ENCODE measurements around the gene UBE2U.

UBE2U gene

GRCh38 chr1:64200064-64200463, 3.4 kb upstream of the UBE2U start:
- H3K27me3 ChIP-seq (ENCODE audit: control insufficient read depth in 3 of 3, insufficient read depth in 3 of 3, low read depth in 1 of 3, low read length in 3 of 3), result peaks cover 0 to 6% (median 0%) of the 10 kb centered on the region in 3 experiments
- H2BK5ac ChIP-seq (ENCODE audit: low read length), result no peak overlapping the region
- no peak overlapping the region for H3K23ac ChIP-seq (ENCODE audit: low read depth, low read length, poor library complexity)
- H3K79me1 ChIP-seq (ENCODE audit: low read depth, low read length), result no peaks in the 10 kb centered on the region
- H2BK12ac ChIP-seq (ENCODE audit: low read length), result no peak overlapping the region
- no CpG with 5 or more reads among the region's 1 CpG for WGBS, 2 donors (ENCODE audit: extremely low coverage in 2 of 2, insufficient read length in 2 of 2, insufficient replicate concordance in 1 of 2)
- no peak overlapping the region for H4K91ac ChIP-seq (ENCODE audit: low read depth, low read length, poor library complexity)
- H2BK15ac ChIP-seq (ENCODE audit: low read length), result no peak overlapping the region
- H3K9ac ChIP-seq (ENCODE audit: low read depth, low read length, poor library complexity), result no peak overlapping the region
- no peak for DNase-seq (ENCODE audit: low spot score)
- H3K9me3 ChIP-seq (replicated peaks in 1 of 2; ENCODE audit: control insufficient read depth in 2 of 2, insufficient read depth in 1 of 2, low read depth in 1 of 2, low read length in 2 of 2), result no peaks in the 10 kb centered on the region
- no peak overlapping the region for H3K4me3 ChIP-seq (ENCODE audit: low read length in 2 of 2)
- no peak overlapping the region for H3K14ac ChIP-seq (ENCODE audit: low read length)
- H3K4me2 ChIP-seq (ENCODE audit: insufficient read depth, low read length, poor library complexity, severe bottlenecking), result no peak overlapping the region
- no peak overlapping the region for H3K18ac ChIP-seq (ENCODE audit: low read length)
- no peak overlapping the region for H2BK120ac ChIP-seq (ENCODE audit: low read depth, low read length)
- no peaks in the 10 kb centered on the region for H3K36me3 ChIP-seq (replicated peaks in 1 of 2; ENCODE audit: control insufficient read depth in 2 of 2, insufficient read depth in 2 of 2, low read length in 2 of 2)
- H4K8ac ChIP-seq (ENCODE audit: low read depth, low read length), result no peak overlapping the region
- H2AFZ ChIP-seq (ENCODE audit: low read length), result no peak overlapping the region
- no peak overlapping the region for H3K27ac ChIP-seq (replicated peaks; ENCODE audit: low read length)
- H3K4ac ChIP-seq (ENCODE audit: low read length), result no peak overlapping the region
- H3K4me1 ChIP-seq (ENCODE audit: control insufficient read depth in 2 of 2, insufficient read depth in 1 of 2, low read depth in 1 of 2, low read length in 2 of 2), result no peaks in the 10 kb centered on the region
- no peak overlapping the region for H2AK5ac ChIP-seq (ENCODE audit: low read depth, low read length)

- H3K18ac ChIP-seq (ENCODE audit: low read length), result no peak overlapping the region
- no peaks in the 10 kb centered on the region for H3K79me1 ChIP-seq (ENCODE audit: low read depth, low read length)
Observed at GRCh38 chr1:64209221-64209620, 5.8 kb downstream of the UBE2U start.

GRCh38 chr1:64212031-64212430, 8.6 kb downstream of the UBE2U start:
- no peak overlapping the region for H3K9ac ChIP-seq (ENCODE audit: low read depth, low read length, poor library complexity)
- no peak for DNase-seq (ENCODE audit: low spot score)
- no peak overlapping the region for H2BK5ac ChIP-seq (ENCODE audit: low read length)
- H3K14ac ChIP-seq (ENCODE audit: low read length), result no peak overlapping the region
- H3K27me3 ChIP-seq (ENCODE audit: control insufficient read depth in 3 of 3, insufficient read depth in 3 of 3, low read depth in 1 of 3, low read length in 3 of 3), result peaks cover 0 to 5% (median 0%) of the 10 kb centered on the region in 3 experiments
- no peak overlapping the region for H3K27ac ChIP-seq (replicated peaks; ENCODE audit: low read length)
- no peak overlapping the region for H4K8ac ChIP-seq (ENCODE audit: low read depth, low read length)
- no peak overlapping the region for H3K4me3 ChIP-seq (ENCODE audit: low read length in 2 of 2)
- no peak overlapping the region for H2BK12ac ChIP-seq (ENCODE audit: low read length)
- no peak overlapping the region for H2BK15ac ChIP-seq (ENCODE audit: low read length)
- H3K4ac ChIP-seq (ENCODE audit: low read length), result no peak overlapping the region
- H3K79me1 ChIP-seq (ENCODE audit: low read depth, low read length), result no peaks in the 10 kb centered on the region
- no peak overlapping the region for H3K18ac ChIP-seq (ENCODE audit: low read length)
- no peak overlapping the region for H2AFZ ChIP-seq (ENCODE audit: low read length)
- H2AK5ac ChIP-seq (ENCODE audit: low read depth, low read length), result no peak overlapping the region
- H3K9me3 ChIP-seq (replicated peaks in 1 of 2; ENCODE audit: control insufficient read depth in 2 of 2, insufficient read depth in 1 of 2, low read depth in 1 of 2, low read length in 2 of 2), result no peaks in the 10 kb centered on the region
- no peak overlapping the region for H2BK120ac ChIP-seq (ENCODE audit: low read depth, low read length)
- peaks cover 0 to 1% of the 10 kb centered on the region in 2 donors for H3K4me1 ChIP-seq (ENCODE audit: control insufficient read depth in 2 of 2, insufficient read depth in 1 of 2, low read depth in 1 of 2, low read length in 2 of 2)
- no peaks in the 10 kb centered on the region for H3K36me3 ChIP-seq (replicated peaks in 1 of 2; ENCODE audit: control insufficient read depth in 2 of 2, insufficient read depth in 2 of 2, low read length in 2 of 2)
- H4K91ac ChIP-seq (ENCODE audit: low read depth, low read length, poor library complexity), result no peak overlapping the region
- H3K4me2 ChIP-seq (ENCODE audit: insufficient read depth, low read length, poor library complexity, severe bottlenecking), result no peak overlapping the region
- H3K23ac ChIP-seq (ENCODE audit: low read depth, low read length, poor library complexity), result no peak overlapping the region

More at GRCh38 chr1:64209221-64209620, 5.8 kb downstream of the UBE2U start:
- Histone ChIP-seq H2BK120ac (ENCODE audit: low read depth, low read length) (no peak overlapping the region), H4K8ac (ENCODE audit: low read depth, low read length) (no peak overlapping the region), H3K4me1 (ENCODE audit: control insufficient read depth in 2 of 2, insufficient read depth in 1 of 2, low read depth in 1 of 2, low read length in 2 of 2) (no peaks in the 10 kb centered on the region), H3K23ac (ENCODE audit: low read depth, low read length, poor library complexity) (no peak overlapping the region), H4K91ac (ENCODE audit: low read depth, low read length, poor library complexity) (no peak overlapping the region), H3K14ac (ENCODE audit: low read length) (no peak overlapping the region), H3K9me3 (replicated peaks in 1 of 2; ENCODE audit: control insufficient read depth in 2 of 2, insufficient read depth in 1 of 2, low read depth in 1 of 2, low read length in 2 of 2) (no peaks in the 10 kb centered on the region), H3K9ac (ENCODE audit: low read depth, low read length, poor library complexity) (no peak overlapping the region), H3K36me3 (replicated peaks in 1 of 2; ENCODE audit: control insufficient read depth in 2 of 2, insufficient read depth in 2 of 2, low read length in 2 of 2) (no peaks in the 10 kb centered on the region), H3K27ac (replicated peaks; ENCODE audit: low read length) (no peak overlapping the region), H2BK5ac (ENCODE audit: low read length) (no peak overlapping the region), H3K4me2 (ENCODE audit: insufficient read depth, low read length, poor library complexity, severe bottlenecking) (no peak overlapping the region), H2AFZ (ENCODE audit: low read length) (no peak overlapping the region), H2BK15ac (ENCODE audit: low read length) (no peak overlapping the region), H2BK12ac (ENCODE audit: low read length) (no peak overlapping the region), H3K27me3 (ENCODE audit: control insufficient read depth in 3 of 3, insufficient read depth in 3 of 3, low read depth in 1 of 3, low read length in 3 of 3) (no peaks in the 10 kb centered on the region), H3K4me3 (ENCODE audit: low read length in 2 of 2) (no peak overlapping the region), H2AK5ac (ENCODE audit: low read depth, low read length) (no peak overlapping the region), H3K4ac (ENCODE audit: low read length) (no peak overlapping the region)
- WGBS, 2 donors (ENCODE audit: extremely low coverage in 2 of 2, insufficient read length in 2 of 2, insufficient replicate concordance in 1 of 2), result no CpG with 5 or more reads among the region's 2 CpGs
- DNase-seq (ENCODE audit: low spot score), result no peak

GRCh38 chr1:64215576-64215975, 12.2 kb downstream of the UBE2U start:
- Histone ChIP-seq H3K4me1 (ENCODE audit: control insufficient read depth in 2 of 2, insufficient read depth in 1 of 2, low read depth in 1 of 2, low read length in 2 of 2) (peaks cover 0 to 1% of the 10 kb centered on the region in 2 donors), H3K14ac (ENCODE audit: low read length) (no peak overlapping the region), H3K36me3 (replicated peaks in 1 of 2; ENCODE audit: control insufficient read depth in 2 of 2, insufficient read depth in 2 of 2, low read length in 2 of 2) (no peaks in the 10 kb centered on the region), H3K27ac (replicated peaks; ENCODE audit: low read length) (no peak overlapping the region), H3K18ac (ENCODE audit: low read length) (no peak overlapping the region), H3K23ac (ENCODE audit: low read depth, low read length, poor library complexity) (no peak overlapping the region), H3K79me1 (ENCODE audit: low read depth, low read length) (no peaks in the 10 kb centered on the region), H2AFZ (ENCODE audit: low read length) (no peak overlapping the region), H2BK12ac (ENCODE audit: low read length) (no peak overlapping the region), H2BK120ac (ENCODE audit: low read depth, low read length) (no peak overlapping the region), H3K9me3 (replicated peaks in 1 of 2; ENCODE audit: control insufficient read depth in 2 of 2, insufficient read depth in 1 of 2, low read depth in 1 of 2, low read length in 2 of 2) (no peaks in the 10 kb centered on the region), H4K8ac (ENCODE audit: low read depth, low read length) (no peak overlapping the region), H2BK15ac (ENCODE audit: low read length) (no peak overlapping the region), H3K4me3 (ENCODE audit: low read length in 2 of 2) (no peak overlapping the region), H2BK5ac (ENCODE audit: low read length) (no peak overlapping the region), H3K27me3 (ENCODE audit: control insufficient read depth in 3 of 3, insufficient read depth in 3 of 3, low read depth in 1 of 3, low read length in 3 of 3) (peaks cover 0 to 9% (median 0%) of the 10 kb centered on the region in 3 experiments), H2AK5ac (ENCODE audit: low read depth, low read length) (no peak overlapping the region), H3K4me2 (ENCODE audit: insufficient read depth, low read length, poor library complexity, severe bottlenecking) (no peak overlapping the region), H3K9ac (ENCODE audit: low read depth, low read length, poor library complexity) (no peak overlapping the region), H3K4ac (ENCODE audit: low read length) (no peak overlapping the region), H4K91ac (ENCODE audit: low read depth, low read length, poor library complexity) (no peak overlapping the region)
- no peak for DNase-seq (ENCODE audit: low spot score)
- WGBS, 2 donors (ENCODE audit: extremely low coverage in 2 of 2, insufficient read length in 2 of 2, insufficient replicate concordance in 1 of 2), result no CpG with 5 or more reads among the region's 3 CpGs
